ENCODE data around the gene UBE2S. TPM values are rescaled to one million over a fixed set of nuclear protein-coding genes. Genes with fewer than 3 reads are reported as not detected.

Gene UBE2S
- total RNA-seq, 1 experiment from 2014 or later = 291 TPM

DNA sequence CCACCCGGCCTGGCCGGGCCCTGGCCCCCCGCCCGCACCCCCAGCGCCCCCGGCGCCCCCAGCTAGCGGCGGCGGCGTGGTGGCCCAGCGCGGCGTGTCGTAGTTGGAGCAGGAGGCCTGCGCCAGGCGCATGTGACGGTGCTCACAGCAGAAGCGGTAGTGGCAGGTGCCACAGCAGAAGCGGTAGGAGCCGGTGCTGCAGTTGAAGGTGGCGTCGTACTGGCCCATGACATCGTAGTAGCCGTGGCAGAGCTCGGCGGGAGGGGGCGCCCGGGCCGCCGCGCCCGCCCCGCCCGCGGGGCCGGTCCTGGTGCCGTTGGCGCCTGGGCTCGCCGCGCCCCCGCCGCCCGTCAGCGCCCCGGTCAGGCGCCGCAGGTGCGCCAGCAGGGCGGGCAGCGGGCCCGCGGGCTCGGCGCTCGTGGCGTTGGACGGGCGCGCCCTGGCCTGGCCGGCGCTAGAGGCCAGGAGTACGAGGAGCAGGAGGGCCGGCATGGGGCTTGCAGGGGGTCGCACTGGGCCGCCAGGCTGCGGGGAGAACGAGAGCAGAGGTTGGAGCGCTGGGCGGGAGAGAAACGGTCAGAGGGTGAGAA, 34.9 kb upstream of the UBE2S start:
- H3K4me1 ChIP-seq (ENCODE audit: low read length) = no peaks in the 10 kb centered on the region
- H3K79me2 ChIP-seq (ENCODE audit: low read length) = no peaks in the 10 kb centered on the region
- H3K9me2 ChIP-seq (replicated peaks; ENCODE audit: insufficient read depth, low read length) = no peaks in the 10 kb centered on the region
- H3K9ac ChIP-seq (ENCODE audit: low read length) = no peak overlapping the region
- H3K9me3 ChIP-seq (ENCODE audit: low read length) = no peaks in the 10 kb centered on the region
- H3K36me3 ChIP-seq (ENCODE audit: insufficient read depth, low read length) = no peaks in the 10 kb centered on the region
- H4K20me1 ChIP-seq (ENCODE audit: insufficient read depth, low read depth, low read length) = no peaks in the 10 kb centered on the region
- H3K27me3 ChIP-seq (ENCODE audit: low read length) = no peaks in the 10 kb centered on the region
- H3K4me3 ChIP-seq (ENCODE audit: low read length) = no peak overlapping the region
- DNase-seq = no peak
- H3K4me2 ChIP-seq (ENCODE audit: low read depth, low read length, poor library complexity, severe bottlenecking) = no peak overlapping the region
- H2AFZ ChIP-seq (ENCODE audit: low read length) = no peak overlapping the region
- no peak overlapping the region for H3K27ac ChIP-seq (ENCODE audit: low read length)

- H3K4me1 ChIP-seq (ENCODE audit: low read length) = no peaks in the 10 kb centered on the region
- H4K20me1 ChIP-seq (ENCODE audit: insufficient read depth, low read depth, low read length) = no peaks in the 10 kb centered on the region
- no peak overlapping the region for H3K9ac ChIP-seq (ENCODE audit: low read length)
- no peak for DNase-seq
- H3K79me2 ChIP-seq (ENCODE audit: low read length) = no peaks in the 10 kb centered on the region
- no peaks in the 10 kb centered on the region for H3K9me2 ChIP-seq (replicated peaks; ENCODE audit: insufficient read depth, low read length)
- H3K4me2 ChIP-seq (ENCODE audit: low read depth, low read length, poor library complexity, severe bottlenecking) = no peak overlapping the region
- H2AFZ ChIP-seq (ENCODE audit: low read length) = no peak overlapping the region
- H3K9me3 ChIP-seq (ENCODE audit: low read length) = no peaks in the 10 kb centered on the region
- H3K4me3 ChIP-seq (ENCODE audit: low read length) = no peak overlapping the region
- H3K36me3 ChIP-seq (ENCODE audit: insufficient read depth, low read length) = no peaks in the 10 kb centered on the region
- no peak overlapping the region for H3K27ac ChIP-seq (ENCODE audit: low read length)
- H3K27me3 ChIP-seq (ENCODE audit: low read length) = no peaks in the 10 kb centered on the region
Measured at GRCh38 chr19:55441692-55442321, 34.2 kb upstream of the UBE2S start.

GRCh38 chr19:55441319-55441691, 33.7 kb upstream of the UBE2S start:
- H3K4me1 ChIP-seq (ENCODE audit: low read length) = no peaks in the 10 kb centered on the region
- H3K4me3 ChIP-seq (ENCODE audit: low read length) = no peak overlapping the region
- H3K9me3 ChIP-seq (ENCODE audit: low read length) = no peaks in the 10 kb centered on the region
- no peaks in the 10 kb centered on the region for H3K36me3 ChIP-seq (ENCODE audit: insufficient read depth, low read length)
- H3K27ac ChIP-seq (ENCODE audit: low read length) = no peak overlapping the region
- H3K4me2 ChIP-seq (ENCODE audit: low read depth, low read length, poor library complexity, severe bottlenecking) = no peak overlapping the region
- H3K27me3 ChIP-seq (ENCODE audit: low read length) = no peaks in the 10 kb centered on the region
- no peak overlapping the region for H3K9ac ChIP-seq (ENCODE audit: low read length)
- DNase-seq = no peak
- H3K9me2 ChIP-seq (replicated peaks; ENCODE audit: insufficient read depth, low read length) = no peaks in the 10 kb centered on the region
- H4K20me1 ChIP-seq (ENCODE audit: insufficient read depth, low read depth, low read length) = no peaks in the 10 kb centered on the region
- H3K79me2 ChIP-seq (ENCODE audit: low read length) = no peaks in the 10 kb centered on the region
- H2AFZ ChIP-seq (ENCODE audit: low read length) = no peak overlapping the region

GRCh38 chr19:55440411-55441105, 33.0 kb upstream of the UBE2S start:
- Histone ChIP-seq H3K27ac (ENCODE audit: low read length) (no peak overlapping the region), H3K9me2 (replicated peaks; ENCODE audit: insufficient read depth, low read length) (no peaks in the 10 kb centered on the region), H3K27me3 (ENCODE audit: low read length) (no peaks in the 10 kb centered on the region), H3K4me3 (ENCODE audit: low read length) (no peak overlapping the region), H3K4me1 (ENCODE audit: low read length) (no peaks in the 10 kb centered on the region), H3K9ac (ENCODE audit: low read length) (no peak overlapping the region), H4K20me1 (ENCODE audit: insufficient read depth, low read depth, low read length) (no peaks in the 10 kb centered on the region), H3K36me3 (ENCODE audit: insufficient read depth, low read length) (no peaks in the 10 kb centered on the region), H2AFZ (ENCODE audit: low read length) (no peak overlapping the region), H3K9me3 (ENCODE audit: low read length) (no peaks in the 10 kb centered on the region), H3K79me2 (ENCODE audit: low read length) (no peaks in the 10 kb centered on the region), H3K4me2 (ENCODE audit: low read depth, low read length, poor library complexity, severe bottlenecking) (no peak overlapping the region)
- DNase-seq = no peak

- H2AFZ ChIP-seq (ENCODE audit: low read length) = no peak overlapping the region
- no peak overlapping the region for H3K9ac ChIP-seq (ENCODE audit: low read length)
- no peaks in the 10 kb centered on the region for H4K20me1 ChIP-seq (ENCODE audit: insufficient read depth, low read depth, low read length)
- no peak overlapping the region for H3K4me3 ChIP-seq (ENCODE audit: low read length)
- H3K27ac ChIP-seq (ENCODE audit: low read length) = no peak overlapping the region
- H3K27me3 ChIP-seq (ENCODE audit: low read length) = no peaks in the 10 kb centered on the region
- H3K9me3 ChIP-seq (ENCODE audit: low read length) = no peaks in the 10 kb centered on the region; the same call in 1 of the 2 replicates
- H3K9me2 ChIP-seq (replicated peaks; ENCODE audit: insufficient read depth, low read length) = no peaks in the 10 kb centered on the region
- H3K4me1 ChIP-seq (ENCODE audit: low read length) = no peaks in the 10 kb centered on the region
- DNase-seq = no peak
- H3K79me2 ChIP-seq (ENCODE audit: low read length) = no peaks in the 10 kb centered on the region
- H3K36me3 ChIP-seq (ENCODE audit: insufficient read depth, low read length) = no peaks in the 10 kb centered on the region
- no peak overlapping the region for H3K4me2 ChIP-seq (ENCODE audit: low read depth, low read length, poor library complexity, severe bottlenecking)
Measured at GRCh38 chr19:55439052-55439451, 31.5 kb upstream of the UBE2S start.

GRCh38 chr19:55437410-55437809, 29.8 kb upstream of the UBE2S start:
- DNase-seq = peak; percentile 83
- Histone ChIP-seq H3K27ac (ENCODE audit: low read length) (no peak overlapping the region), H3K36me3 (ENCODE audit: insufficient read depth, low read length) (no peaks in the 10 kb centered on the region), H3K27me3 (ENCODE audit: low read length) (no peaks in the 10 kb centered on the region), H3K9me2 (replicated peaks; ENCODE audit: insufficient read depth, low read length) (no peaks in the 10 kb centered on the region), H3K9me3 (ENCODE audit: low read length) (no peaks in the 10 kb centered on the region; the same call in 1 of the 2 replicates), H3K79me2 (ENCODE audit: low read length) (no peaks in the 10 kb centered on the region), H3K4me3 (ENCODE audit: low read length) (no peak overlapping the region), H2AFZ (ENCODE audit: low read length) (no peak overlapping the region), H4K20me1 (ENCODE audit: insufficient read depth, low read depth, low read length) (no peaks in the 10 kb centered on the region), H3K4me2 (ENCODE audit: low read depth, low read length, poor library complexity, severe bottlenecking) (no peak overlapping the region), H3K4me1 (ENCODE audit: low read length) (no peaks in the 10 kb centered on the region), H3K9ac (ENCODE audit: low read length) (no peak overlapping the region)

DNA sequence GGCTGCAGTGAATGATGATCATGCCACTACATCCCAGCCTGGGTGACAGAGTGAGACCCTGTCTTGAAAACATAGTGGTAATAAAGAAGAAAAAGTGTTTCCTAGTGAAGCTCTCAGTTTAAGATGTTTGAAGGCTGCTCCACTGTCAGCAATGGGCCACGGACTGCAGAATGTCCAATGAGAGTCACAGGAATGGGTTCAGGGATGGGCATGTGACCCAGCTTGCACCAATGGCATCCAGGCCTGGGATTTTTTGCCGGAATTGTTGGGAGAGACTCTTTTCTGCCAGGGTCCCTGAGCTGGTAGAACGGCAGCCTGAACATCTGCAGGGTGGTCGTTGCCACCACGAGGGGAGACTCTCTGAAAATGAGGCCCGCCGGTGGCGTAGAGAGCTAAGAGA, 29.3 kb upstream of the UBE2S start:
- H3K9me2 ChIP-seq (replicated peaks; ENCODE audit: insufficient read depth, low read length) = no peaks in the 10 kb centered on the region
- no peaks in the 10 kb centered on the region; the same call in 1 of the 2 replicates for H3K9me3 ChIP-seq (ENCODE audit: low read length)
- no peak overlapping the region for H3K9ac ChIP-seq (ENCODE audit: low read length)
- no peaks in the 10 kb centered on the region for H3K27me3 ChIP-seq (ENCODE audit: low read length)
- H3K36me3 ChIP-seq (ENCODE audit: insufficient read depth, low read length) = no peaks in the 10 kb centered on the region
- DNase-seq = no peak
- H2AFZ ChIP-seq (ENCODE audit: low read length) = no peak overlapping the region
- no peak overlapping the region for H3K27ac ChIP-seq (ENCODE audit: low read length)
- H3K79me2 ChIP-seq (ENCODE audit: low read length) = no peaks in the 10 kb centered on the region
- no peak overlapping the region for H3K4me3 ChIP-seq (ENCODE audit: low read length)
- no peak overlapping the region for H3K4me2 ChIP-seq (ENCODE audit: low read depth, low read length, poor library complexity, severe bottlenecking)
- H3K4me1 ChIP-seq (ENCODE audit: low read length) = no peaks in the 10 kb centered on the region
- H4K20me1 ChIP-seq (ENCODE audit: insufficient read depth, low read depth, low read length) = no peaks in the 10 kb centered on the region

GRCh38 chr19:55435020-55435419, 27.4 kb upstream of the UBE2S start:
- no peaks in the 10 kb centered on the region for H3K27me3 ChIP-seq (ENCODE audit: low read length)

More at GRCh38 chr19:55435020-55435419, 27.4 kb upstream of the UBE2S start:
- no peaks in the 10 kb centered on the region for H3K4me1 ChIP-seq (ENCODE audit: low read length)
- no peaks in the 10 kb centered on the region for H3K79me2 ChIP-seq (ENCODE audit: low read length)
- H3K4me2 ChIP-seq (ENCODE audit: low read depth, low read length, poor library complexity, severe bottlenecking) = no peak overlapping the region
- no peaks in the 10 kb centered on the region for H3K9me2 ChIP-seq (replicated peaks; ENCODE audit: insufficient read depth, low read length)
- H4K20me1 ChIP-seq (ENCODE audit: insufficient read depth, low read depth, low read length) = no peaks in the 10 kb centered on the region
- H3K9ac ChIP-seq (ENCODE audit: low read length) = no peak overlapping the region
- H3K36me3 ChIP-seq (ENCODE audit: insufficient read depth, low read length) = no peaks in the 10 kb centered on the region
- no peak for DNase-seq
- no peak overlapping the region for H3K4me3 ChIP-seq (ENCODE audit: low read length)
- no peak overlapping the region for H3K27ac ChIP-seq (ENCODE audit: low read length)
- H3K9me3 ChIP-seq (ENCODE audit: low read length) = no peaks in the 10 kb centered on the region; the same call in 1 of the 2 replicates
- H2AFZ ChIP-seq (ENCODE audit: low read length) = no peak overlapping the region

Data from Karpas-422 (cell line).